ENCODE results near the gene SRR.
"Not testable (repeated sequence)": the region's sequence is repeated elsewhere in the genome, so short reads cannot be mapped to it uniquely, and the experiment has no call there.

The SRR gene

GRCh38 chr17:2303204-2304188, at the start of gene SRR, which contains the start of gene SMG6:
Gene SRR (plus strand): TSS chr17:2303950. CDS start chr17:2315561, 11,611 bp downstream.
Gene SMG6 (minus strand): TSS chr17:2303785. CDS start chr17:2303720, 65 bp downstream.
- FAIRE-seq = no peak

GRCh38 chr17:2258830-2259229, 44.9 kb upstream of the SRR start:
- FAIRE-seq = not testable (repeated sequence)

- FAIRE-seq = no peak
Observed at GRCh38 chr17:2259769-2260536, 43.8 kb upstream of the SRR start.

- FAIRE-seq = no peak
Observed at GRCh38 chr17:2262135-2262587, 41.6 kb upstream of the SRR start.

- no peak for FAIRE-seq
Observed at GRCh38 chr17:2263183-2264066, 40.3 kb upstream of the SRR start.

GRCh38 chr17:2264067-2264860, 39.5 kb upstream of the SRR start:
- no peak for FAIRE-seq

GRCh38 chr17:2265166-2265565, 38.6 kb upstream of the SRR start:
- FAIRE-seq = not testable (repeated sequence)

GRCh38 chr17:2266045-2266864, 37.5 kb upstream of the SRR start:
- no peak for FAIRE-seq

GRCh38 chr17:2266865-2267228, 36.9 kb upstream of the SRR start:
- FAIRE-seq = no peak

GRCh38 chr17:2267354-2267753, 36.4 kb upstream of the SRR start:
- no peak for FAIRE-seq

- no peak for FAIRE-seq
Observed at GRCh38 chr17:2271985-2272702, 31.6 kb upstream of the SRR start.

GRCh38 chr17:2274414-2274813, 29.3 kb upstream of the SRR start:
- FAIRE-seq = no peak

GRCh38 chr17:2275722-2276121, 28.0 kb upstream of the SRR start:
- no peak for FAIRE-seq

GRCh38 chr17:2277429-2278170, 26.1 kb upstream of the SRR start:
- FAIRE-seq = no peak

- no peak for FAIRE-seq
Observed at GRCh38 chr17:2279707-2280106, 24.0 kb upstream of the SRR start.

GRCh38 chr17:2282297-2282873, 21.4 kb upstream of the SRR start:
- peak; percentile 92 for FAIRE-seq

GRCh38 chr17:2283302-2283701, 20.4 kb upstream of the SRR start:
- FAIRE-seq = no peak

- no peak for FAIRE-seq
Observed at GRCh38 chr17:2289878-2290478, 13.8 kb upstream of the SRR start.

All from endometrium (tissue), 2 donors.